Hypothalamus (tissue), 51 donors: ENCODE results near the gene SLAMF7.
"Not testable (repeated sequence)": the region's sequence is repeated elsewhere in the genome, so short reads cannot be mapped to it uniquely, and the experiment has no call there.

Source experiments
- DNase-seq, 51 donors: peaks; one replicate each; lab custom pipeline; 2025; lab: John Stamatoyannopoulos, UW

SLAMF7 gene

DNA sequence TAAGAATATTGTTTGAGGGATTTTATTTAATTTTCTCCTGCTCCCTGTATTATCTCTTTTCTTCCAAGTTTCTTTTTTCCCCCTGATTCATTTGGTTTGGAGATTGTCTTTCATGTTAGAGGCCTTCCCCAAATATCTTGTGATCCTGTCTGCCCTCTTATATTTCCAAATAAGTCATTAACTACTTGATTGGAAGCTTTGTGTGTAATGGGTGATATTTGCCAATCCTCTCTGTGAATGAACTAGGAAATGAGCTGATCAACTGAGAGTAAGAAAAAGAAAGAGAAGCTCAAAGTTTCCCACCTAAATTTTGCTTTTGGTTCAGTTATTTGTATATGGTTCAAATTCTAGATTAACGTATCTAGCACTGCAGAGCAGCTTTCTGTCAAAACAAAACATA is 33.3 kb downstream of the SLAMF7 start:
- no peak for DNase-seq

DNA sequence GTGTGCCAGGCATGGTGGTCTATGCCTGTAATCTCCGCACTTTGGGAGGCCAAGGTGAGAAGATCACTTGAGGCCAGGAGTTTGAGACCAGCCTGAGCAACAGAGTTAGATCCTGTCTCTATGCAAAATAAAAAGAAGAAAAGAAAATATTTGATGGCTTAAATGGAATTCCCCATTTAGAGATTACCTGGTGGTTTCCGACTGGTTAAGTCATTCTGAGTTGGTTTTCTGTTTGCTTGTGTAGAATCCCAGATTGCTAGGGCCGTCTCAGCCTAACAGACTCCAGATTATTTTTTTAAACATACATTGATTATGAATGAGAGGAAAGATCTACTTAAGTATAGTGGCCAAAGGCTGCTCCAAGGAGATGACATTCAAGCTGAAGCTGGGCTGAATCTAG is 34.0 kb downstream of the SLAMF7 start:
- no peak for DNase-seq

DNA sequence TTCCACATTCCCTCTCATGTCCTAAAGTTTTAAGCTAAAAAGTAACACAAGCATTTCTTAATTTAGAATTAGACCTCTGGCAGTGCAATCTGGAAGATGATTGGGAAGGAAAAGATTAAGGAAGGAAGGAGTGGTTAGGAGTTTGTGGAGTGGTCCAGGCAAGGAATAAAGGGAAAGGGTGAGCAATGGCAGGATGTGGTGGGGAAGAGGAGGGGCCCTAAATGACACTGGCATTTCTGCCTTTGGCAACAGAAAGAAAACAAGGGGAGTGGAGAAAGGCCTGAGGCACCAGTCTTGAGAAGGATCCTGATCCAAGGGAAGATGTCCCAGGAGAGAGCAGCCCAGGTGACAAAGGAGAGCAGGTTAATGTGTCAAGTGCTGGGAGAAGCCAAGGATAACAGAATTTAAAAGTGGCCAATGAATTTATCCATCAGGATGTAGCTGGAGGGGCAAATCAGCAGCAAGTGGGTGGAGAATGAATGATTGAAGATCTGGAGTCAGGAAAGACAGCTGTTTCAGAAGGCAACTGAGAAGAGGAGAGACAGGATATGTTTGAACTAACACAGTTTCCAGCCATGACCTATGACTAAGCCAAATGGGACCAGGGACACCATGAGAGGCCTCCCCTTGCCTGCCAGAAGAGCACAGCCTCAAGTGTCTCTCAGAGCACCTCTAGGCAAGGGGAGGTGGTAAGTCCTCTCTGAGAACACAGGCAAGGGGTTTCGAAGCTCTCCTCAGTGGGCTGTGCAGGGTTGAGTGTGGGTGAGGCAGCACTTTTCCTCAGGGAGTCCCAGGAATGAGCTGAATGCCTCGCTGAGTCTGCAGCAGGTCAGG is 36.1 kb downstream of the SLAMF7 start:
- no peak for DNase-seq

DNA sequence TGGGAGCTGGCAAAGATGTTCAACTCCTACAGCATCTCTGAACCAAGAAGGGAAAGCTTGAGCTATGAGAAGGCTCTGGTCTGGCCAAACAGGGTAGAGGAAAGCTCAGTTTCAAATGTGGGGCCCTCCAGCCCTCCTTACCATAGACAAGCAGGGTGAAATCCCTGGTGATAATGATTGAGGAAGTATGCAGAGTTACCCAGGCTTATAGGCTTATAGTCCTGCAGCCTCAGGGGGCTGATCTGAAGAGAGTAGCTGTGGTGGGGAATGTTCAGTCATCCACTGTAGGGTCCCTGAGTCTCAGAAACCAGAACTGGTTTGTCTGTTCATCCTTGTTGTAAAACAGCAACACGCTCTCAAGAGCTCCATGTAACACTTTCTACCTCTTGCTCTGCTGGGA is 37.1 kb downstream of the SLAMF7 start:
- no peak for DNase-seq

DNA sequence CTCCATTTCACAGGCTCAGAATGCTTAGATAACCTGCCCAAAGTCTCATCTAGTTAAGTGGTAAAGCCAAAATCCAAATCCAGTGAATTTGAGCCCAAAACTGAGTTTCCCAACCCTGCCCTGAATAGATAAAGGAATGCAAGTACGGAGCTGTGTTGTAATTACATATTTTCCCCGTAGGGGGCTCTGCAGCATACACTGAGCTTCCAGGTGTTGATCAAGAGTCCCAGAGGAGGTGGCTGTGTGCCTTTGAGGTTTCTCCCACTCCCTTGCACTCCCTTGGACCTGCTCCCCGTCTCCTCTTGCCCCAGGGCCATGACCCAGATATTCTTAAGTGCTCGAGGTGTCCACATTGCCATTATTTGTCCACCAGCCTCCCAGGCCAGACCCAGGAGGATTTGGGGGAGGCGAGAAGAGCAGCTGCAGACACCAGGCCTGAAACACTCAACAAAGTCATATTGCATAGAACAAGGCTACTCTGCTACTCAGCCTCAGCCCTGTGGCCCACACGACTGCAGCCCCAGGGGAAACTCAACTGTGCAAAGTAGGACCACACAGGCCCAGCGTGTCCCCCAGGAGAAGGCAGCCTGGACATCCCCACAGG is 38.5 kb downstream of the SLAMF7 start:
- DNase-seq: no peak

DNA sequence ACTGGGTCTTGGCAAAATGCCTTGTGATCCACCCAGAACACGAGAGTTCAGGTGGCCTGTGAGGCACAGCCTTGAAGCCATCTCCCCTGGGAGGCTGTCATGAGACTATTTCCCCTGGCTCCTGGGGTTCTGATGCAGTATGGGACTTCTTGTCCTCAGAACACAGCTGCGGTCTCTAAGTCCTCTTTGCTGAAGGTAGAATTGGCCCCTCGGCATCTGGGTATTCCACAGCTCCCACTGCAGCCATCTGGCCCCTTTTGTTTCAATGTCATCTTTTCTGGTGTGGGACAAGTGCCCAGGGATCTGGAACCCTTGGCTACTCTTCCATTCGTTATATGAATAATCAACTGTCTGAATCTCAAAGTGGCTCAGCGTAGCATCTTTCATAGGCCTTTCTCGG is 39.9 kb downstream of the SLAMF7 start:
- DNase-seq: no peak

DNA sequence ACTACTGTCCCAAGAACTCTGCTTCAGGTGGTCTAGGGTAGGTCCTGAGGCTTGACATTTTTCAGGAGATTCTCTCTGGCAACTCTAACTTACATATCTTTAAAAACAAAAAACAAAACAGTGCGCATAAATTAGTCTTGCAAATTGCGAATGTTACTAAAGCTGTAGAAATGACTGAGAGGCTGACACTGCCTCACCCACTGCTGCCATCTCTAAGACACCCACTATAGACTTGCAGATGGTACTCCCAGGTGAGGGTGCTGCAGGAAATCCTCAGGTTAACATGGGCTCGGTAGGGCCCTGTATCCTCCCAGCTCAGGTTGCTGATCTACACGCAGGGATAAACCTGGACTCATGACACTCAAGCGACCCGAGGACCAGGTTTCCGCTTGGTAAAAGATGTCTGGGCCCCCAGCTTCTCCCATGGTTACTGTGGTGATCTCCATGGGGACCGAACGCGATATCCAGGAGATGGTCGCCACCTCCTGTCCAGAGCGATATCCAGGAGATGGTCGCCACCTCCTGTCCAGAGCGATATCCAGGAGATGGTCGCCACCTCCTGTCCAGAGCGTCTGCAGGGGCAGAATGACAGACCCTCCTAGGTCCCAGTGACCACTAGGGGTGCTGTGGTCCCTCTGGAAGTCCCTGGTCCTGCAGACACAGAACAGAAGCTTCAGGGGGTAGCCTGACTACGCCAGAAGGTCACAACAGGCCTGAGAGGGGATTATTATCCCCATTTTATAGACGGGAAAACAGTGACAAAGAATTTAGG is 40.8 kb downstream of the SLAMF7 start:
- peak in 1 of 51 donors; percentile 0 for DNase-seq

DNA sequence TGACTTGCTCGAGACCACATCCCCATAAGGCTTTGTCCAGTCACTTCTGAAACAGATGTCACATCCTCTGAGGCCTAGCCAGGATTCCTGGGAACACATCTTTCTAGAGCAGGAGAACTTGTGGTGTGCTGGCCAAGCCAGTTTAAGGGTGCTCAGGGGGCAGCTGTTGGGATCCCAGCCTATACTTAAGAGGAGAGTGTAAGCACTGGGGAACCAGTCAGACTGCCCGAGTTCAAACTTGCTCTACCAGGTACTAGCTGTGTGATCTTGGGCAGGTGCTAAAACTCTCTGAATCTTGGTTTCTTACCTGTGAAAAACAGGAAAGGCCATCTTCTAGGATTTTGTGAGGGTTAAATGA is 41.3 kb downstream of the SLAMF7 start:
- no peak for DNase-seq

DNA sequence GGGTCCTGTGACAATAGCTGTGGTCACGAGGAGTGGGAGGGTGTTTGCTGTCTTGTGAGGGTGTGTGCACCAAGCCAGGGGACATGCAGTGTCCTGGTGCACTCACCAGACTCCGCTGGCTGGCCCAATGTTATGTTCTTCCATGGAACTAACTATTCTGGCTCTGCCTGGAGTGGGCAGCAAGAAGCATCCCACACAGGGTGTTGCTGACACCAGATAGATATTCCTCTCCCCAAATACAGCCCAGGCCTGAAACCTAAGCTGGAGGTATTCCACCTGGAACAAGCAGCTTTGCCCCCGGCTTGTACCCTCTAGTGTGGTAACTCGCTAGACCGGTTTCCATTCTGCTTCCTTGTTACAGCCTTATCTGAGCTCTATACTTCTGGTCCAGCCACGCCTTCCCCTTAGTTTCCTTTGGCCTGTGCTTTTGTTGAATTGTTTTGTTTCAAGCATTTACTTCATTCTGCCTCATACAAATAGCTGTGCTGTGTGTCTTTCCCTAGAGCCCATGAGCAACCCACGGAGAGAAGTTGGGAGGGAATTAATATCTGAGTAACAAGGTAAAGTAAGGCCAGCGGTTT is 42.2 kb downstream of the SLAMF7 start:
- DNase-seq: no peak

DNA sequence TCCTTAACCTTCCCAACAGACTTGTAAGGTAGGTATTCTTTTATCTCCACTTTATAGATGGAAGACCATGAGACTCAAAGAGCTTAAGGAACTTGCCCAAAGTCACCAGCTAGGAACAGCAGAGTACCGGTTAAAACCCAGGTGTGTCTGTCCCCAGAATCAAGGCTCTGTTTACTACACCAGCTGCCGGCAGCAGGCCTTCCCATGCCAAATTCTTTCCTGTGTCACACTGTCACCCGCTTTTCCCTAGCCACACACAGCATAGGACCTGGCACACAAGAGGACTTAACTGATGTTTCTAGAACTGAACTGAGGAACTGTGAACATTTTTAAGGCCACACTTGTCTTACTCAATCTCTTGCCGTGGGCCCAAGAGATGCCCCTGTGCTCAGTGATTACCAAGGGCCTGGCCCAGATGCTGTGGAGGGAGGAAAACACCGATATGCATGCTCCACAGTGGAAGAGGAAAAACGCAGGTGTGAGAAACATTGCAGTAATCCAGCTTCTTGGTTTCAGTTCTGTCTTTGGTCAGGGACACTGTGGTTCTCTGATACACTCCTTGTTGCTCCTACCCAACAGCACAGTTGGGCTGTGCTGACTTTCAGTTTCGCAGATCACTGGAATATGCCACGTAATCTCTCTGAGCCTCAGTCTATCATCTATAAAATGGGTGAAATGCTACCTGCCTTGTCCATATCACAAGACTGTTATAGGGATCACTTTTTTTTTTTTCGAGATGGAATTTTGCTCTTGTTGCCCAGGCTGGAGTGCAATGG is 43.1 kb downstream of the SLAMF7 start:
- DNase-seq: no peak

DNA sequence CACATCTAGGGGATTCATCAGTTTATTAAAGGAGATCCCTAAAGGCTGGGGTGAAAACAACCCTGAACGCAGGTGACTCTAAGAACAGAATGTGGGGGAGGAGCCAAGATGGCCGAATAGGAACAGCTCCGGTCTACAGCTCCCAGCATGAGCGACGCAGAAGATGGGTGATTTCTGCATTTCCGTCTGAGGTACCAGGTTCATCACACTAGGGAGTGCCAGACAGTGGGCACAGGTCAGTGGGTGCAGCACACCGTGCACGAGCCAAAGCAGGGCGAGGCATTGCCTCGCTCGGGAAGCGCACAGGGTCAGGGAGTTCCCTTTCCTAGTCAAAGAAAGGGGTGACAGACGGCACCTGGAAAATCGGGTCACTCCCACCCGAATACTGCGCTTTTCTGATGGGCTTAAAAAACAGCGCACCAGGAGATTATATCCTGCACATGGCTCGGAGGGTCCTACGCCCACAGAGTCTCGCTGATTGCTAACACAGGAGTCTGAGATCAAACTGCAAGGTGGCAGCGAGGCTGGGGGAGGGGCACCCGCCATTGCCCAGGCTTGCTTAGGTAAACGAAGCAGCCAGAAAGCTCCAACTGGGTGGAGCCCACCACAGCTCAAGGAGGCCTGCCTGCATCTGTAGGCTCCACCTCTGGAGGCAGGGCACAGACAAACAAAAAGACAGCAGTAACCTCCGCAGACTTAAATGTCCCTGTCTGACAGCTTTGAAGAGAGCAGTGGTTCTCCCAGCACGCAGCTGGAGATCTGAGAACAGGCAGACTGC is 44.1 kb downstream of the SLAMF7 start:
- DNase-seq: not testable (repeated sequence)

DNA sequence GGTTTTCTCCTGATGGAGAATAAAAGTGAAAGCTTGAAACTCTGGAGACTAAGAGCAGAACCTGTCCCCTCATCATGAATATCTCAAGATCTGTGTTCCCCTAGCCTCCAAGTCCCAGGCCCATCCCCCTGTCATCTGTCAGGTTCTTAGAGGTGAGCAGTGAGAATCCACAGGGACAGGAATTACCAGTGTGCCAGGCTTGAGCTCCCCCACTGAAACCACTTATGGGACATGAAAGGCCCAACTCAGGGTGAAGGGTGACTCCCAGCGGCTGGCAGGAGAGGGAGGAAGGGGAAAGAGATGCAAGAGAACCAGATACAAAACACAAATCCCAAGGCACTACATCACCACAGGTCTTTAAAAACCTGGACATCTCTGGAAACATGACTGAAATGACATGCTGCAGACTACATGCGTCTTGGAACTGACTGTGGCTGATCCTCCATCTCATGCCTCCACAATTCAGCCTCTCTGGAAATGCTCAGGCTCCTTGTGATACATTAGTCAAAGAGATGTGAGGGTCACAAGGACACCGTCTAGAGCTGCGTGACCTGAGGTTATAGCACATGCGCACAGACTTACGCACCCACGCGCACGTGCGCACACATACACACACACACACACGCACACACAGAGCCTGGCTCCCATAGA is 50.1 kb downstream of the SLAMF7 start:
- DNase-seq: no peak

DNA sequence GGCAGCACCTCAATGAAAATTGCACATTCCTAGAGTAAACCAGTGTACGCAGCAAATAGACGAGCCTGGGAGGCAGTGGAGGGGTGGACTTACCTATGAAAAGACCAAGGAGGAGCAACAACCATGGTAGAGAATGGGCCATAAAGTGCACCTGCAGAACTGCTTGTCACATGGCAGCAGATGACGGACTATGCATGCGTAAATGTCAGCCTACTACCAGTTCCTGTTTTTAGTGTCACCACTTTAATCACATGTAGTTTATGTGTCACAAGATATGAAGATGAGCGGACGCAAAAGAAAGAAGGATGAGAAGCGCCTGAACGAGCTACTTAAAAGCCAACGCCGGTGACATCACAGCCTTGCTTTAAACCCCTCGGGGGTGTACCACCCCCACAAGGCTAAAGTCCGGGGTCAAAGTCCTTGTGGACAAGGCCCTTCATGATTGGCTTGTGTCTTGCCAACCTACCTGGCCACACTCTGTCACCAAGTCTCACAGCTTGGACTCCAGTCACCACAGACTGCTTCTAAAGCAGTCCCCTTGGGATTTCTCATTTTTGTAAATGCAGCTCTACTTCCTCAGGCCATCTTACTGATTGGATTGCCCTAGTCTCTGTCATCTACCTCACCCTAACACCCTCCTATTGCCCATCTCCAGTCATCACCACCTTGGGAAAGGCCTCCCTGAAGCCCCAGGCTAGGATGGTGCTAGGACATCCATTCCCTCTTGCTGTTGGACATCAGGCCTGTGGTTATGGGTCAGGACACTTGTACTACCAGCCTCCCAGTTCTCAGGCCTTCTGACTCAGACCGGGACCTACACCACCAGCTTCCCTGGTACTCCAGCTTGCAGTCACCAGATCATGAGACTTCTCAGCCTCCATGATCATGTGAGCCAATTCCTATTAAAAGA is 50.9 kb downstream of the SLAMF7 start:
- DNase-seq: no peak

DNA sequence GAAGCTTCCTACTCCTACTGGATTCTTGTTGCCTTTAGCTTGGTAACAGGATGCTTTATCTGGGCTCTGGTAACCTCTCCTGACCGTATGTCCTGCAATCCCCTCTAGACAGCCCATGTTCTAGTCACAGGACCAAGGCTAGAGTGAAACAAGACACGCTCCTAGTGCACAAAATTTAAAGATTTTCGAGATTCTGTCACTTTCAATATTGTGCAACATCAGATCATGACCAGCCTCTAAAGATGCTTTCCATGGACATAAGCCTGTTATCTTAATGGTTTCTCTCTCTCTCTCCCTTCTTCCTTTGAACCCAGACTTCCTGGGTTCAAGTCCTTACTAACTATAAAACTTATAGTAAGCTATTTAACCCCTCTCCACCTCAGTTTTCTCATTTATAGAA is 55.3 kb downstream of the SLAMF7 start:
- DNase-seq: no peak

DNA sequence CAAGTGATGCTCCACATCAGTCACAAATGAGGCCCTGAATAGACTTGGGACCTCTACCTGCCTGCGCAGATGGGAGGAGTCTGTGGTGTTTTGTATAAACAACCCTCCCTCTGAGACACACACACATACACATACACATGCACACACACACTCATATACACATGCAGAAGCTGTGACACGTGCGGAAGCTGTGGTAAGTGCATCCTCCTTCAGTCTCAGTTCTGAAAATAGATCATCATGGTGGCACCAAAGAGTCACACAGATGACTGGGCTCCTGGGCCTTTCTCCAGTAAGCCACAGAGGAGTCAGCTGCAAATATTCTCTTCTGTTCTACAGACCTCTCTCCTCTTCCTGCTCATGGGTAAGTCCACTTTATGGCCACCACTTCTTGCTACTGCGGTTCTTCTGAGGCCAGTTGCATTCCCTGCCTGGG is 56.9 kb downstream of the SLAMF7 start, which contains the start of gene LY9:
TSS of gene LY9 (plus strand) at position 224 of the 433 bp plus-strand sequence. CDS start at position 238, 14 bp downstream.
- no peak for DNase-seq

DNA sequence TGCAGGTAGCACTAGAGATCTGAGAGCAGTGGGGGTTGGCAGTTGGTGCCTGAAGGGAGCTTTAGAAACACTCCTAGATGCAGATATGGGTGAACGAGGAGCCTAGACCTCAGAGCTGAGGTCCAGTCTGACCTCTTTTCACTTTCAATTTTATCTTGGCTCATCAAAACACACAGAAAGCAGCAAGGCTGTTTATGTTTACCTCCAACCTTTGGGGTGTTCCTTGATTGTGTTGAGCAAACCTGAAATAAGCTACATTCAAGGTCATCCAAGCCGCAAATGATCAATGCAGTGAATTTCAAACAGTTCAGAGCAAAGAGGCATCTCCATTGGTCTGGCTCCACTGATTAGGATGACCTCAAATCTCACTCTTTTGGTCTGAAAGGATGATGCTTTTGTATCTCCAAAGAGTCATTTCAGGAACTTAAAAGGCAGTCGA is 58.2 kb downstream of the SLAMF7 start:
- no peak for DNase-seq

DNA sequence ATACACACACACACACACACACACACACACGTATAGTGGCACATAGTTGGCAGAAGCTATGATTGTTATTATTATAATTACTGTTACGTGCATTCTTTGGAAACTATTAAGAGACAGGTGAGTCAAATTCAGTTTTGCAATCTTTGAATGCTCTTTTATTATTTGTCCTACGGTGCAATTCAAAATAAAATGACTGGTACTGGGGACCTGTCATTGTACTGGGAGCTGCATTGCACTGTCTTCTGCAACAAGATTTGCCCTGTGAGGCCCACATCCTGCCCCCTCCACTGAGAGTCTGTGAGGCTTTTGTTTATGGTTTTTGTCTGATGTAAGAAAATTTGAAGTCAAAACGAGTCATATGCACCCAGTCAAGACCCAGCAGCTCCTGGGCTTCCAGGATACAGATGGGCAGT is 58.8 kb downstream of the SLAMF7 start:
- DNase-seq: no peak

DNA sequence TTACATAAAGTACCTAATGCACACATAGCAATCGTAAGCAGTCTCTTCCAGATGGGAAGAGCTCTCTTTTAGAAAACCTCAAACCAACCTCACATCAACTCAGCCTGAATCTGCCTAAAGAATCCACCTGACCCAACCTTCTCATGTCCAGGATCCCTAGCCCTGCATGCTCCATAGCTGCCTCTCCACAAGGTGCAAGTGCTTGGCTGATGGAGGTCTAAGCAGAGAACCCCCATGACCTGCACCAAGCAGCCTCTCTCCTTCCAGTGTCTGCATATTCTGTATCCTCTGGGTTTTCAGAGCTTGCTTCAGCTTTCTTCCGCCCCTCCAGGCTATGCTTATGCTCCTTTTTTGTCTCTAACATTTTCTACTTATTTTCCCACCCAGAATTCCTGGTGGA is 59.4 kb downstream of the SLAMF7 start:
- no peak for DNase-seq
